Measurements from ENCODE around the gene MYO1H. TPM values are rescaled to one million over a fixed set of nuclear protein-coding genes. Genes with fewer than 3 reads are reported as not detected.

The MYO1H gene
- total and polyA plus RNA-seq, 2 of the 13 experiments (the other 11 are each of a cell fraction or from before 2014, with no cell fraction given) = not detected

DNA sequence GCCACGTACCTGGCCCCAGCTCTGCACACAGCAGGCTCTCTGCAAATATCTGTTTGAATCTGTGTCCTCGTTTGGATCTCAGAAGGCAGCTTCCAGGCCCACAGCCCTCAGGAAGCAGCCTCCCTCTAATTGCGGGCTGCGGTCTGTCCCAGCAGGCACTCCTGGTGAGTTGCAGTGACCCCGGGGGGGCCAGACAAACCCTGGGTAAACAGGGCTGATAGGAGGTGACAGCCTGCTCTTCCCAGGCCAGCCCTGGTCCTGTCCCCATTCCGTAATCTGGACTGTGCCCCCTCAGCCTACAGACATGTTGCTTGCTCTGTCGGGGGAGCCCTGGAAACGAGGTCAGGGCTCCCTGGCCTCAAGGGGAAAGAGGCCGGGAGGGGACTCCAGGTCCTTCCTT lies 40.6 kb upstream of the MYO1H start (continued):
- TF ChIP-seq, protein P1, sequence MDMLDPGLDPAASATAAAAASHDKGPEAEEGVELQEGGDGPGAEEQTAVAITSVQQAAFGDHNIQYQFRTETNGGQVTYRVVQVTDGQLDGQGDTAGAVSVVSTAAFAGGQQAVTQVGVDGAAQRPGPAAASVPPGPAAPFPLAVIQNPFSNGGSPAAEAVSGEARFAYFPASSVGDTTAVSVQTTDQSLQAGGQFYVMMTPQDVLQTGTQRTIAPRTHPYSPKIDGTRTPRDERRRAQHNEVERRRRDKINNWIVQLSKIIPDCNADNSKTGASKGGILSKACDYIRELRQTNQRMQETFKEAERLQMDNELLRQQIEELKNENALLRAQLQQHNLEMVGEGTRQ (IDR thresholded peaks at IDR 0.05; ENCODE audit: low read depth, low read length) = no peak
- TF ChIP-seq, protein P1 (CRISPR knock-in tag; IDR thresholded peaks at IDR 0.05; ENCODE audit: borderline replicate concordance) = no peak
- TF ChIP-seq ZNF350 (CRISPR knock-in tag; IDR thresholded peaks at IDR 0.05; ENCODE audit: borderline replicate concordance, low read depth) (no peak), ZNF124 (CRISPR knock-in tag; IDR thresholded peaks at IDR 0.05) (0 out of 2 replicates have a peak, but pooled peaks have one; percentile 37), ZZZ3 (CRISPR knock-in tag; IDR thresholded peaks at IDR 0.05; ENCODE audit: borderline replicate concordance) (no peak), BRCA1 (CRISPR knock-in tag; IDR thresholded peaks at IDR 0.05) (no peak), ZNF354B (CRISPR knock-in tag; IDR thresholded peaks at IDR 0.05) (no peak), KDM3A (CRISPR knock-in tag; IDR thresholded peaks at IDR 0.05; ENCODE audit: low read depth) (no peak), HDAC6 (IDR thresholded peaks at IDR 0.05; ENCODE audit: low read depth, low read length) (no peak), ZBTB20 (CRISPR knock-in tag; IDR thresholded peaks at IDR 0.05; ENCODE audit: borderline replicate concordance, low read depth) (0 out of 2 replicates have a peak, but pooled peaks have one; percentile 29)
- TF ChIP-seq, protein P2, sequence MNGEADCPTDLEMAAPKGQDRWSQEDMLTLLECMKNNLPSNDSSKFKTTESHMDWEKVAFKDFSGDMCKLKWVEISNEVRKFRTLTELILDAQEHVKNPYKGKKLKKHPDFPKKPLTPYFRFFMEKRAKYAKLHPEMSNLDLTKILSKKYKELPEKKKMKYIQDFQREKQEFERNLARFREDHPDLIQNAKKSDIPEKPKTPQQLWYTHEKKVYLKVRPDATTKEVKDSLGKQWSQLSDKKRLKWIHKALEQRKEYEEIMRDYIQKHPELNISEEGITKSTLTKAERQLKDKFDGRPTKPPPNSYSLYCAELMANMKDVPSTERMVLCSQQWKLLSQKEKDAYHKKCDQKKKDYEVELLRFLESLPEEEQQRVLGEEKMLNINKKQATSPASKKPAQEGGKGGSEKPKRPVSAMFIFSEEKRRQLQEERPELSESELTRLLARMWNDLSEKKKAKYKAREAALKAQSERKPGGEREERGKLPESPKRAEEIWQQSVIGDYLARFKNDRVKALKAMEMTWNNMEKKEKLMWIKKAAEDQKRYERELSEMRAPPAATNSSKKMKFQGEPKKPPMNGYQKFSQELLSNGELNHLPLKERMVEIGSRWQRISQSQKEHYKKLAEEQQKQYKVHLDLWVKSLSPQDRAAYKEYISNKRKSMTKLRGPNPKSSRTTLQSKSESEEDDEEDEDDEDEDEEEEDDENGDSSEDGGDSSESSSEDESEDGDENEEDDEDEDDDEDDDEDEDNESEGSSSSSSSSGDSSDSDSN (CRISPR knock-in tag; IDR thresholded peaks at IDR 0.05) = peak; percentile 64
- TF ChIP-seq, protein P3, sequence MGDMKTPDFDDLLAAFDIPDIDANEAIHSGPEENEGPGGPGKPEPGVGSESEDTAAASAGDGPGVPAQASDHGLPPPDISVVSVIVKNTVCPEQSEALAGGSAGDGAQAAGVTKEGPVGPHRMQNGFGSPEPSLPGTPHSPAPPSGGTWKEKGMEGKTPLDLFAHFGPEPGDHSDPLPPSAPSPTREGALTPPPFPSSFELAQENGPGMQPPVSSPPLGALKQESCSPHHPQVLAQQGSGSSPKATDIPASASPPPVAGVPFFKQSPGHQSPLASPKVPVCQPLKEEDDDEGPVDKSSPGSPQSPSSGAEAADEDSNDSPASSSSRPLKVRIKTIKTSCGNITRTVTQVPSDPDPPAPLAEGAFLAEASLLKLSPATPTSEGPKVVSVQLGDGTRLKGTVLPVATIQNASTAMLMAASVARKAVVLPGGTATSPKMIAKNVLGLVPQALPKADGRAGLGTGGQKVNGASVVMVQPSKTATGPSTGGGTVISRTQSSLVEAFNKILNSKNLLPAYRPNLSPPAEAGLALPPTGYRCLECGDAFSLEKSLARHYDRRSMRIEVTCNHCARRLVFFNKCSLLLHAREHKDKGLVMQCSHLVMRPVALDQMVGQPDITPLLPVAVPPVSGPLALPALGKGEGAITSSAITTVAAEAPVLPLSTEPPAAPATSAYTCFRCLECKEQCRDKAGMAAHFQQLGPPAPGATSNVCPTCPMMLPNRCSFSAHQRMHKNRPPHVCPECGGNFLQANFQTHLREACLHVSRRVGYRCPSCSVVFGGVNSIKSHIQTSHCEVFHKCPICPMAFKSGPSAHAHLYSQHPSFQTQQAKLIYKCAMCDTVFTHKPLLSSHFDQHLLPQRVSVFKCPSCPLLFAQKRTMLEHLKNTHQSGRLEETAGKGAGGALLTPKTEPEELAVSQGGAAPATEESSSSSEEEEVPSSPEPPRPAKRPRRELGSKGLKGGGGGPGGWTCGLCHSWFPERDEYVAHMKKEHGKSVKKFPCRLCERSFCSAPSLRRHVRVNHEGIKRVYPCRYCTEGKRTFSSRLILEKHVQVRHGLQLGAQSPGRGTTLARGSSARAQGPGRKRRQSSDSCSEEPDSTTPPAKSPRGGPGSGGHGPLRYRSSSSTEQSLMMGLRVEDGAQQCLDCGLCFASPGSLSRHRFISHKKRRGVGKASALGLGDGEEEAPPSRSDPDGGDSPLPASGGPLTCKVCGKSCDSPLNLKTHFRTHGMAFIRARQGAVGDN (CRISPR knock-in tag; IDR thresholded peaks at IDR 0.05) = peak; percentile 70
- TF ChIP-seq, protein P4, sequence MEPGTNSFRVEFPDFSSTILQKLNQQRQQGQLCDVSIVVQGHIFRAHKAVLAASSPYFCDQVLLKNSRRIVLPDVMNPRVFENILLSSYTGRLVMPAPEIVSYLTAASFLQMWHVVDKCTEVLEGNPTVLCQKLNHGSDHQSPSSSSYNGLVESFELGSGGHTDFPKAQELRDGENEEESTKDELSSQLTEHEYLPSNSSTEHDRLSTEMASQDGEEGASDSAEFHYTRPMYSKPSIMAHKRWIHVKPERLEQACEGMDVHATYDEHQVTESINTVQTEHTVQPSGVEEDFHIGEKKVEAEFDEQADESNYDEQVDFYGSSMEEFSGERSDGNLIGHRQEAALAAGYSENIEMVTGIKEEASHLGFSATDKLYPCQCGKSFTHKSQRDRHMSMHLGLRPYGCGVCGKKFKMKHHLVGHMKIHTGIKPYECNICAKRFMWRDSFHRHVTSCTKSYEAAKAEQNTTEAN (CRISPR knock-in tag; conservative IDR thresholded peaks at IDR 0.05) = no peak
- TF ChIP-seq, protein P5, sequence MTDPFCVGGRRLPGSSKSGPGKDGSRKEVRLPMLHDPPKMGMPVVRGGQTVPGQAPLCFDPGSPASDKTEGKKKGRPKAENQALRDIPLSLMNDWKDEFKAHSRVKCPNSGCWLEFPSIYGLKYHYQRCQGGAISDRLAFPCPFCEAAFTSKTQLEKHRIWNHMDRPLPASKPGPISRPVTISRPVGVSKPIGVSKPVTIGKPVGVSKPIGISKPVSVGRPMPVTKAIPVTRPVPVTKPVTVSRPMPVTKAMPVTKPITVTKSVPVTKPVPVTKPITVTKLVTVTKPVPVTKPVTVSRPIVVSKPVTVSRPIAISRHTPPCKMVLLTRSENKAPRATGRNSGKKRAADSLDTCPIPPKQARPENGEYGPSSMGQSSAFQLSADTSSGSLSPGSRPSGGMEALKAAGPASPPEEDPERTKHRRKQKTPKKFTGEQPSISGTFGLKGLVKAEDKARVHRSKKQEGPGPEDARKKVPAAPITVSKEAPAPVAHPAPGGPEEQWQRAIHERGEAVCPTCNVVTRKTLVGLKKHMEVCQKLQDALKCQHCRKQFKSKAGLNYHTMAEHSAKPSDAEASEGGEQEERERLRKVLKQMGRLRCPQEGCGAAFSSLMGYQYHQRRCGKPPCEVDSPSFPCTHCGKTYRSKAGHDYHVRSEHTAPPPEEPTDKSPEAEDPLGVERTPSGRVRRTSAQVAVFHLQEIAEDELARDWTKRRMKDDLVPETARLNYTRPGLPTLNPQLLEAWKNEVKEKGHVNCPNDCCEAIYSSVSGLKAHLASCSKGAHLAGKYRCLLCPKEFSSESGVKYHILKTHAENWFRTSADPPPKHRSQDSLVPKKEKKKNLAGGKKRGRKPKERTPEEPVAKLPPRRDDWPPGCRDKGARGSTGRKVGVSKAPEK (CRISPR knock-in tag; IDR thresholded peaks at IDR 0.05; ENCODE audit: borderline replicate concordance) = no peak; the same call in 1 of the 2 replicates
- TF ChIP-seq, protein P6, sequence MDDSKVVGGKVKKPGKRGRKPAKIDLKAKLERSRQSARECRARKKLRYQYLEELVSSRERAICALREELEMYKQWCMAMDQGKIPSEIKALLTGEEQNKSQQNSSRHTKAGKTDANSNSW (CRISPR knock-in tag; IDR thresholded peaks at IDR 0.05; ENCODE audit: borderline replicate concordance) = no peak

Measured in HepG2 (cell line).